ENCODE measurements around the gene AHCTF1. TPM values are rescaled to one million over a fixed set of nuclear protein-coding genes. Genes with fewer than 3 reads are reported as not detected.

Gene AHCTF1
- total and polyA plus RNA-seq, 4 donors = 4.2 to 17.5 (median 10.6) TPM

- no peak overlapping the region for H3K4me3 ChIP-seq (ENCODE audit: low read depth in 1 of 3, low read length in 3 of 3)
- H3K4me1 ChIP-seq (ENCODE audit: control insufficient read depth in 4 of 4, insufficient read depth in 4 of 4, low read length in 3 of 4) = no peaks in the 10 kb centered on the region
- H3K27me3 ChIP-seq (ENCODE audit: control insufficient read depth in 4 of 4, insufficient read depth in 4 of 4, low read length in 3 of 4) = no peaks in the 10 kb centered on the region
- H3K9me3 ChIP-seq (ENCODE audit: control insufficient read depth in 4 of 4, low read length in 3 of 4) = peaks cover 0 to 2% (median 0%) of the 10 kb centered on the region in 4 donors
- no peak overlapping the region for H3K27ac ChIP-seq (ENCODE audit: low read depth in 1 of 2, low read length in 2 of 2)
- no peaks in the 10 kb centered on the region for H3K36me3 ChIP-seq (ENCODE audit: control insufficient read depth in 4 of 4, insufficient read depth in 3 of 4, low read depth in 1 of 4, low read length in 3 of 4)
- 80% methylated on average over 4 of the region's 4 CpGs for WGBS
- no peak for DNase-seq (ENCODE audit: low spot score)
- TF ChIP-seq GABPA (IDR thresholded peaks at IDR 0.05 in 1 of 2, conservative IDR thresholded peaks at IDR 0.05 in 1 of 2) (no peak), HNF4A (conservative IDR thresholded peaks at IDR 0.05) (no peak), HNF4G (IDR thresholded peaks at IDR 0.05) (no peak), TAF1 (conservative IDR thresholded peaks at IDR 0.05) (no peak), RAD21 (IDR thresholded peaks at IDR 0.05) (no peak), FOXA1 (IDR thresholded peaks at IDR 0.05) (no peak), FOXA2 (IDR thresholded peaks at IDR 0.05) (no peak), SP1 (IDR thresholded peaks at IDR 0.05) (no peak), MAX (IDR thresholded peaks at IDR 0.05) (no peak), YY1 (IDR thresholded peaks at IDR 0.05) (no peak), EGR1 (IDR thresholded peaks at IDR 0.05; ENCODE audit: low read depth in 2 of 2) (no peak), CTCF (IDR thresholded peaks at IDR 0.05; ENCODE audit: low read depth, low read length, missing input control) (no peak), NR2F2 (IDR thresholded peaks at IDR 0.05) (no peak), ATF3 (IDR thresholded peaks at IDR 0.05) (no peak)
- no peak overlapping the region for H3K9ac ChIP-seq (ENCODE audit: low read depth in 1 of 2, low read length in 2 of 2)
Observed at GRCh38 chr1:246954126-246954525, 22.4 kb upstream of the AHCTF1 start.

- no peak for DNase-seq (ENCODE audit: low spot score)
- 90% methylated on average over 4 of the region's 4 CpGs for WGBS
- H3K9me3 ChIP-seq (ENCODE audit: control insufficient read depth in 4 of 4, low read length in 3 of 4) = peaks cover 0 to 2% (median under 1%) of the 10 kb centered on the region in 4 donors
- H3K4me1 ChIP-seq (ENCODE audit: control insufficient read depth in 4 of 4, insufficient read depth in 4 of 4, low read length in 3 of 4) = no peaks in the 10 kb centered on the region
- H3K36me3 ChIP-seq (ENCODE audit: control insufficient read depth in 4 of 4, insufficient read depth in 3 of 4, low read depth in 1 of 4, low read length in 3 of 4) = no peaks in the 10 kb centered on the region
- TF ChIP-seq ZBTB33 (IDR thresholded peaks at IDR 0.05) = no peak
- no peak for TF ChIP-seq HNF4G (IDR thresholded peaks at IDR 0.05)
- TF ChIP-seq HNF4A (conservative IDR thresholded peaks at IDR 0.05) = no peak
- no peak for TF ChIP-seq SP1 (IDR thresholded peaks at IDR 0.05)
- no peak for TF ChIP-seq YY1 (IDR thresholded peaks at IDR 0.05)
- TF ChIP-seq FOXA2 (IDR thresholded peaks at IDR 0.05) = no peak
- no peak for TF ChIP-seq RAD21 (IDR thresholded peaks at IDR 0.05)
- TF ChIP-seq JUND (IDR thresholded peaks at IDR 0.05) = no peak
- TF ChIP-seq TAF1 (conservative IDR thresholded peaks at IDR 0.05) = no peak
- no peaks in the 10 kb centered on the region for H3K27me3 ChIP-seq (ENCODE audit: control insufficient read depth in 4 of 4, insufficient read depth in 4 of 4, low read length in 3 of 4)
- H3K4me3 ChIP-seq (ENCODE audit: low read depth in 1 of 3, low read length in 3 of 3) = no peak overlapping the region
- no peak overlapping the region for H3K27ac ChIP-seq (ENCODE audit: low read depth in 1 of 2, low read length in 2 of 2)
- H3K9ac ChIP-seq (ENCODE audit: low read depth in 1 of 2, low read length in 2 of 2) = no peak overlapping the region
Observed at GRCh38 chr1:246951413-246951812, 19.7 kb upstream of the AHCTF1 start.
